Activated CD8-positive, alpha-beta memory T cell treated with anti-CD3 and anti-CD28 coated beads for 36 hours (primary cell): ENCODE data around the gene SCRN2. TPM values are rescaled to one million over a fixed set of nuclear protein-coding genes. Genes with fewer than 3 reads are reported as not detected.

Experiments
- CTCF ChIA-PET: fragments of 350-600 bp; sonication (Branson Sonifier 250); formaldehyde crosslinking; loops from one replicate; lab custom pipeline; 2021; ENCODE audit warnings: antibody characterized with exemption; lab: Charles Lee
- POLR2A ChIA-PET: fragments of 350-600 bp; sonication (Branson Sonifier 250); formaldehyde crosslinking; loops from one replicate; lab custom pipeline; 2021; ENCODE audit warnings: antibody characterized with exemption; lab: Charles Lee
- total RNA-seq, 2 experiments: library from RNA; stranded (reverse); gene quantifications; one replicate each; pipeline ENCODE4 v1.2.3, GENCODE V29; 2021

Gene SCRN2
- total RNA-seq, 2 experiments from 2014 or later, result 18.4 to 18.7 TPM

DNA sequence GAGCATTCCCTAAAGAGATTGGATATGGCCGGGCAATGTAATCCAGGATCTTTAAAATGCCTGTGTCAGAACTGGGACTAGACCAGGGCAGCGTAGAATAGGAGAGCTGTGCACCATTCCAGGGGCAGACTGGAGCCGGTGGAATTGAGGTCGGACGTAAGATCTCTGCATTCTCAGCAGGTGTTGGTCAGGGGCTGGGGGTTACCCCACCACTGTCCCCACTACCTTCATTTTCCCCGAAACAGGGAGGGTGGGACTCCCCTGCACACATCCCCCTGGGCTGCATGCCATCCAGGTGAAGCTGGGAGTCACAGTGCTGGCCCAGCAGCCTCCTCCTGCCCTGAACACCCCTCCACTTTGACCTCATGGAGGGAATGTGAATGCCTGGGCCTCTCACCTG lies 37.3 kb downstream of the SCRN2 start:
- CTCF ChIA-PET, result interaction anchor here (1.6 kb wide), 1 partner anchor 66 kb away, joined by 3 read pairs; no protein-coding TSS in a partner anchor
- POLR2A ChIA-PET, result no interaction called here

DNA sequence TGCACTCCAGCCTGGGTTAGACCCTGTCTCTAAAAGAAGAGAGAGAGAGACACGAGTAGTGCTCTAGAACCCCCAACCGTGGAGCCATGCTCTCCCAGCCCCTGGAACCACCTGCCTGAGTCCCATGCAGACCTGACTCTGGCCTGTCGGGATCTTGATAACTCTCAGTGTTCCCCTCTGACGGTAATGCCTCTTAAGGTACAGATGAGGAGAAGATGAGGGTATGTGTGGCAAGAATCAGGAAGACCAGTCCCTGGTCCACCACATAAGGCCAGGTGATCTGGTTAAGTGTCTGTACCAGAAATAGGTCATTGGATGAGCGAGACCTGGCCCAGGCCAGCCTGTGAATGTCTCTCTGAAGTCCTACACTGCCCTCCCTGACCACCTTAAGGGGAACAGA lies 37.9 kb downstream of the SCRN2 start:
- CTCF ChIA-PET, result no interaction called here

DNA sequence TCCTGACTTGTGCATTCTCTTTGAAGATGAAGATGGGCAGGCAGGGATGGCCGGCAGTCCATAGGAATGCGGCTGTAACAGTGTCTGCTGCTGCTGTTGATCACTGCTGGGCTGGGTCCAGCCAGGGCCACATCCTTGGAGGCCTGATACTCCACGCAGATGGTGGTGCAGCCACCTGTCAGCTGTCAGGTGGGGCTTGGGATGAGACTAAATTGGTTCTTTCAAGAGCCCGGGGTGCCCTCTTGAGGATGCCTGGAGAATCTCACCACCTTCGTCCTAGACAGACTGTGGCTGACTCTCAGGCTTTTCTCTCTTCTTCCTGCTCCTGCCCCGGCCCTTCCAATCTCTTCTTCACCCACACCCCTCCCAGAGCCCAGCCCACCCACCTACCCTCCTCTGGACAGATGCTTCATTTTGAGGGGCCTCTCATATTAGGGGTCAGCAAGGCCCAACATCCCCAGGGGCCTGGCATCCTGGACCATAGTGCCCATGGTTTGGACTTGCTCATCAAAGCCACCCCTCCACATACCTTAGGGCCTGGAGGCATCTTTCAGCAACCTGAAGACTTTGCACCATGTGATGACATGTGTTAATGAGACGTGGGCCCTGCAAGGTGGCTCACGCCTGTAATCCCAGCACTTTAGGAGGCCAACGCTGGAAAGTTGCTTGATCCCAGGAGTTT lies 38.6 kb downstream of the SCRN2 start:
- ChIA-PET POLR2A (no interaction called here), CTCF (interaction anchor here (0.6 to 1.6 kb wide), 7 partner anchors 12 to 150 kb away, joined by 3 to 4 read pairs (median 4); no protein-coding TSS in a partner anchor)

More for the DNA sequence above, 37.9 kb downstream of the SCRN2 start:
- POLR2A ChIA-PET, result no interaction called here

DNA sequence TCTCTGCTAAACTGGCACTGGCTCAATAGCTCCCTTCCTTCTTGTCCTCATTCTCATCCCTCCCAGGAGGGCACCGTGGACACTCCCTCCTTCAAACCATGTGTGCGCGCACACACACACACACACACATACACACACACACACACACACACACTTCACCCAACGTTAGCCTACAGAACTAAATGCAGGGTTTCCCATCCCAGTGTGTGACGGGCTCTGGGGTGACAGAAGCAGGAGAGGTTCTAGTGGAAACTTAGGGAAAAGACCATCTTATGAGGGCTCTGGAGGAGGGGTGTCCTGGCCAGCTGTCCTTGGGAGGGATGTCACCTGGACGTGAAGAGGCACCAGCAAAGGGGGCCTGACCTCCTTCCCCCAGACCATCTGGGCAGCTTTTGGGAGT lies 39.2 kb downstream of the SCRN2 start:
- CTCF ChIA-PET, result interaction anchor here (0.6 to 1.6 kb wide), 12 partner anchors 11 to 149 kb away, joined by 3 to 4 read pairs (median 3); no protein-coding TSS in a partner anchor
- POLR2A ChIA-PET, result no interaction called here

DNA sequence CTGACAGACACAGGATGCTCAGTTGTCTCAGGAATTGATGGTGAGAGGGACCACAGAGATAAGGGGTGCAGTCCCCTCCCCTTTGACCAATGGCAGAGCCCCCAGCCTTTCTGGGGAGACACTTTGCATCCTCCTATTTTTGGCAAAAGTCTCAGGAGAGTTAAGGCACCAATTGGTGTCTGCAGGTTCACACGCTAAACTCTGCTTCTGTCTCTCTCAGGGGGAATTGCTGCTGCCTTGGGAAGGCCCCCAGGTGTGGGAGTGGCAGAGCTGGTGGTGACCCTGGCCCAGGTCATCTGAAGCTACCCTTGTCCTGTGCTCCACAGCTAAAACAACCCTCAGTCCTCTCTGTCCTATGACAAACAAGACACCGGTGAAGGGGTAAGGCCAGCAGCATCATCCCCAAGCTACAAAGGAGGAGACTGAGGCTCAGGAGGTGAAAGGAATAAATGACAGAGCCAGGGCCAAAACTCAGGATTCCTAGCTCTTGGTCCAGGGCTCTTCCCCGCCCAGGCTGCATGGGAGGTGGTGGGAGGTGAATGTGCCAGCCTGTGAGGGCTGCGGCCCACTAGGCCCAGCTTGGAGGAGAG lies 39.8 kb downstream of the SCRN2 start:
- ChIA-PET CTCF (interaction anchor here (0.7 to 1.6 kb wide), 7 partner anchors 11 to 69 kb away, joined by 3 to 4 read pairs (median 3); no protein-coding TSS in a partner anchor), POLR2A (no interaction called here)

DNA sequence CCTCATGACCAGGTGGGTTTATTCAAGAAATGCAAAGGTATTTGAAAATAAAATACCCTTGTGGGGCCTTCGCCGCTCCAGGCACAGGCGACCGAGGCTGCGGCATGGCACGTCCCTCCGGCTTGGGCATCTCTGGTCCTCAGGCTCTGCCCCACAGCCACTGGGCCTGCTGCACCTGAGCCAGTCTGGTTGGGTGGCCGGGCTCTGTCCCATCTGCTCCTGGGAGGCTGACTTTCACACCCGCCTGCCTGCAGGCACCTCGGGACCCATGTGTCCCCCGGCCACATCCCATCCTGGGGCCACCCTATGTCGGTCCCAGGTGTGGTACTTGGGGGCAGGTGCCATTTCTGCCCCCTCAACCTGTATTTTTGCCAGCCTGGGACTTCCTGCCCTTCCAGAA lies 40.4 kb downstream of the SCRN2 start:
- POLR2A ChIA-PET, result no interaction called here
- CTCF ChIA-PET, result interaction anchor here (1.0 to 1.3 kb wide), 3 partner anchors 14 to 68 kb away, joined by 3 to 4 read pairs (median 3); no protein-coding TSS in a partner anchor

DNA sequence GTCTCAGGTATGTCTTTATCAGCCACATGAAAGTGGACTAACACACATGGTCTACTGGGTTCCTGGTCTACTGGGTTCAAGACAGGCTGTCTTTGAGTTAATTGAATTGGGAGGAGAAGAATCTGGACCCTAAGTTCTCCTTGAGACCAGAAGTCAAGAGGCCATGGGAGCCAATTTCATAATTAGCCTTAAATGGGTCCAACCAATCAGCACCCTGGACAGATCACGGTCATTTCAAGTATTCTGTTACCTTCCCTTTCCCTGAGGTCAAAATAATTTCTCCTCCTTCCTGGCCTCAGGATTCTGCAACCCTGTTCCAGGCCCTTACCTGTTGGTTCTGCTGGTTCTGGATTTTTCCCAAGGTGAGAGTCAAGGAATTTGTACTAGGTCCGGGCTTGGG lies 43.3 kb downstream of the SCRN2 start:
- ChIA-PET CTCF (no interaction called here), POLR2A (no interaction called here)

DNA sequence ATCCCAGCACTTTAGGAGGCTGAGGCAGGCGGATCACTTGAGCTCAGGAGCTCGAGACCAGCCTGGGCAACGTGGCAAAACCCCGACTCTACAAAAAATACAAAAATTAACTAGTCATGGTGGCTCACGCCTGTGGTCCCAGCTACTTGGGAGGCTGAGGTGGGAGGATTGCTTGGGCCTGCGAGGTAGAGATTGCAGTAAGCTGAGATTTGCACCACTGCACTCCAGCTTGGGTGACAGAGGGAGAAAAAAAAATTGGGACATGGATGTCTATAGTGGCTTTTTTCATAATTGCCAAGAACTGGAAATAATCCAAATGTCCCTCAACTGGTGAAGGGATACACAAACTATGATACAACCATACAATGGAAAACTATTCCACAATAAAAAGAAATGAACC lies 48.1 kb downstream of the SCRN2 start:
- ChIA-PET CTCF (interaction anchor here (1.8 kb wide), 1 partner anchor 16 kb away, joined by 4 read pairs; no protein-coding TSS in a partner anchor), POLR2A (no interaction called here)

DNA sequence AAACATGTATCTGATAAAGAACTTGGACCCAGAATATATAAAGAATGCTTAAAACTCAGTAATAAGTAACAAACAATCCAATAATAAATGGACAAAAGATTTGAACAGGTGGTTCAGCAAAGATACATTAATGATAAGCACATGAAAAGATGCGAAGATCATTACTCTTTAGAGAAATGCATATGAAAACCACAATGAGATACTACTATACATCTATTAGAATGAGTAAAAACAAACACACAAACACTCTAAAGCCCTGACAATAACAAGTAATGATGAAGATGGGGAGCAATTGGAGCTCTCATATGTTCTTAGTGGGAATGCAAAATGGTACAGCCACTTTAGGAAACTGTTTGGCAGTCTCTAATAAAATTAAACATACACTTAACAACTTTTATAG lies 48.6 kb downstream of the SCRN2 start:
- ChIA-PET POLR2A (no interaction called here), CTCF (interaction anchor here (1.8 kb wide), 1 partner anchor 15 kb away, joined by 4 read pairs; no protein-coding TSS in a partner anchor)

DNA sequence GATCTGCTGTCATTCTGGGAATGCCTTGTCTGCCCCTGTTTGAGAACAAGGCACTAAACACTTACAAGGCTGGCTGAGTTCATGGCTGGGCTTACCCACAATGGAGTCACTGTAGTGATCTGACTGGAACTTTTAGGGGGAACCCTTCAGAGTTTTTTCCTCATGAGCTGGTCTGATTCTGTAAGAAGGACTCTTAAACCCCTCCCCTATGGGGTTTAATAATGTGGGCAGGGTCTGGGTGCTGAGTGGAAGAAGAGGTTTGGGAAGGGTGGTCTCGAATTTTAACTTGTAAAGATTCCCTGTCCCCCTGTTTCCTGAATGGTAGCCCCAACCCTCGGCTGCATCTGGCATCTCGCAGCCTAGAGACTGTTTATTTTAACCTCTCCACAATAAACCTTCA lies 50.0 kb downstream of the SCRN2 start:
- POLR2A ChIA-PET, result interaction anchor here (0.6 kb wide), 1 partner anchor 60 kb away, joined by 3 read pairs; no protein-coding TSS in a partner anchor
- CTCF ChIA-PET, result interaction anchor here (1.2 to 1.7 kb wide), 2 partner anchors 11 to 92 kb away, joined by 4 to 6 read pairs; no protein-coding TSS in a partner anchor

DNA sequence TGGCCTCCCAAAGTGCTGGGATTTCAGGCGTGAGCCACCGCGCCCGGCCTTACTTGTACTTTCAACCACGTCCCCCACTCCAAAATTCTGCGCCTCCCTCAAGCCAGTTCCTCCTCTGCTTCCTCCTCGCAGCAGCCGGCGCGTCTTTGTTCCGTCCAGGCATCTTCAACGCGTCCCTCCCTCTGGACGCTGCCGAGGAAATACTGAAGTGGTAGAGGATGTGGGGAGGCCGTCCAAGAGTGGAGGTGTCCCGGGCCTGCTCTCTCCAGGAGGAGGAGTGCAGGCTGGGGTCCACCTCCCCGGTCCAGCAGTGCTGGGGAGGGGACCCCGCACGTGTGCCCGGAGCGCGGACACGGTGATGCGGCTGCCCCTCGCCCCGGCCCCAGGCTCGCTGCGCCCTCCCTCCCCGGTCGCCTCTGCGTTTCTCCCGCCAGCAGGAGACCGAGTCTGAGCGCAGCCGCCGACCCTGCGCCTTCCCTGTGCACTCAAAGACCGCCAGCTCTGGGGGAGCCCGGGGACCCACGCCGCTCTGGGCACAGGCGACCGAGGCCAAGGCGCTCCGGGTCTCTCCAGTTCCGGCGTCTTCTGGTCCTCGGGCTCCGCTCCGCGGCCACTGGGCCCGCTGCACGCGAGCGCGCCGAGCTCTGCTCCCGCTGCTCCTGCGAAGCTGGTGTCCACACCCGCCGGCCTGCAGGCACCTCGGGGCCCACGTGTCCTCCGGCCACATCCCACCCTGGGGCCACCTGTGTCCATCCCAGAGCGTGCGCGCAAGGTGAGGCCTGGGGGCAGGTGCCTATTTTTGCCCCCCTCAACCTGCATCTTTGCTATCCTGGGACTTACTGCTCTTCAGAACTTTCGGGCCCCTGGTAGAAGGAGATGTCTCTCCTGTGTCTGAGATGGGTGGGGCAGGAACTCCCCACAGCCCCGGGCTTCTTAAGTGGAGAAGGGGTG lies 51.2 kb downstream of the SCRN2 start:
- CTCF ChIA-PET, result interaction anchor here (0.6 to 1.7 kb wide), 21 partner anchors 12 to 140 kb away, joined by 3 to 9 read pairs (median 4); partner anchors contain the start of genes KPNB1, OSBPL7, TBKBP1 and TBX21
- POLR2A ChIA-PET, result interaction anchor here (0.7 kb wide), 1 partner anchor 32 kb away, joined by 3 read pairs; the partner anchor contains the start of gene OSBPL7

Other genes with a start within 250 kb of the SCRN2 start
- 100 to 1,000 TPM; 844 to 864 TPM for gene KPNB1, start 191.4 kb downstream of the SCRN2 start, total RNA-seq
- 1 to 10 TPM; 6.2 to 6.7 TPM for gene TBKBP1, start 147.1 kb downstream of the SCRN2 start, total RNA-seq
- 10 to 100 TPM; 53.7 to 54.7 TPM for gene TBX21, start 108.0 kb downstream of the SCRN2 start, total RNA-seq
- gene OSBPL7, start 19.5 kb downstream of the SCRN2 start, total RNA-seq, result 10 to 100 TPM; 13.4 to 17.0 TPM
- gene MRPL10, start 9.7 kb downstream of the SCRN2 start, total RNA-seq, result 10 to 100 TPM; 59.7 to 60.9 TPM
- under 1 TPM; 0.50 to 0.61 TPM for gene LRRC46, start 9.6 kb downstream of the SCRN2 start, total RNA-seq
- gene SP6, start 9.9 kb upstream of the SCRN2 start, total RNA-seq, result under 1 TPM in 1 of 2 experiments, not detected in 1; 0.08 TPM
- gene SP2, start 55.0 kb upstream of the SCRN2 start, total RNA-seq, result 10 to 100 TPM; 15.8 to 18.3 TPM
- 10 to 100 TPM; 57.8 to 58.0 TPM for gene PNPO, start 100.3 kb upstream of the SCRN2 start, total RNA-seq
- not detected for gene PRR15L, start 116.6 kb upstream of the SCRN2 start, total RNA-seq
- gene CDK5RAP3, start 129.8 kb upstream of the SCRN2 start, total RNA-seq, result 100 to 1,000 TPM; 170 to 175 TPM
- gene COPZ2, start 196.5 kb upstream of the SCRN2 start, total RNA-seq, result 1 to 10 TPM; 5.5 to 6.0 TPM
- 100 to 1,000 TPM; 101 to 105 TPM for gene NFE2L1, start 207.1 kb upstream of the SCRN2 start, total RNA-seq